A549 (cell line): Measurements from ENCODE around the gene PDIA3. TPM values are rescaled to one million over a fixed set of nuclear protein-coding genes. Genes with fewer than 3 reads are reported as not detected.

Source experiments
- ATAC-seq, 2 experiments: fragments of 200-7000 bp in 1 of 2; fragments of >200 bp in 1 of 2; cut with Nextera tagmentation in 1 of 2; cut with Tn5 transposase in 1 of 2; 3 replicates each; pipeline versions ENCODE4 v1.8.0 to v1.9.1; 2018 to 2020; ENCODE audit warnings: mild to moderate bottlenecking in 1 of 2, moderate library complexity in 1 of 2
- CTCF ChIA-PET: fragments of 300-600 bp; sonication (Branson Sonifier 250); formaldehyde crosslinking; extraction: SDS; loops from one replicate; lab custom pipeline; 2021; ENCODE audit warnings: antibody characterized with exemption, inconsistent platforms; lab: Yijun Ruan, JAX
- POLR2A ChIA-PET: fragments of 350-600 bp; formaldehyde crosslinking; extraction: SDS; loops from one replicate; lab custom pipeline; 2021; ENCODE audit warnings: antibody characterized with exemption, inconsistent platforms; lab: Yijun Ruan, JAX
- DNase-seq, 2 experiments: peaks; one replicate each; pipeline versions ENCODE4 v3.0.0 to v3.0.0-alpha.2; 2011 to 2016; ENCODE audit warnings: low read depth in 1 of 2, low spot score in 1 of 2
- FAIRE-seq: peaks from 2 replicates; lab custom pipeline; 2011; peaks lifted over from hg19 to GRCh38; lab: Jason Lieb, UNC
- H3K27ac ChIP-seq, 2 experiments: fragments of >200 bp; sonication (Bioruptor Twin); formaldehyde crosslinking; 3 replicates each; pipeline ENCODE4 v1.5.1; 2016 to 2017
- H3K4me1 ChIP-seq: fragments of >200 bp; sonication (Bioruptor Twin); formaldehyde crosslinking; 3 replicates; pipeline ENCODE4 v1.6.1; 2016
- H3K4me2 ChIP-seq: fragments of >200 bp; sonication (Bioruptor Twin); formaldehyde crosslinking; 3 replicates; pipeline ENCODE4 v1.6.1; 2016
- H3K4me3 ChIP-seq: fragments of >200 bp; sonication (Bioruptor Twin); formaldehyde crosslinking; 3 replicates; pipeline ENCODE4 v1.5.1; 2016
- H3K9me3 ChIP-seq: fragments of >200 bp; sonication (Bioruptor Twin); formaldehyde crosslinking; 3 replicates; pipeline ENCODE4 v1.6.1; 2016
- CBX2 ChIP-seq: fragments of 200-600 bp; sonication (generic); IDR thresholded peaks from 2 replicates; pipeline ENCODE4 v1.6.1; 2016; ENCODE audit warnings: low read depth, mild to moderate bottlenecking, borderline replicate concordance
- CBX8 ChIP-seq: fragments of 200-600 bp; sonication (generic); IDR thresholded peaks from 2 replicates; pipeline ENCODE4 v1.6.1; 2016
- CHD4 ChIP-seq: fragments of 200-600 bp; sonication (generic); IDR thresholded peaks from 2 replicates; pipeline ENCODE4 v1.6.1; 2016; ENCODE audit warnings: antibody characterized with exemption, mild to moderate bottlenecking, borderline replicate concordance
- EHF ChIP-seq: fragments of 250-450 bp; sonication (Bioruptor Pico); IDR thresholded peaks from 2 replicates; pipeline ENCODE4 v1.5.0; 2020; ENCODE audit warnings: mild to moderate bottlenecking
- FOSL2 ChIP-seq, 2 experiments: fragments of 450-650 bp in 1 of 2; fragments of >200 bp in 1 of 2; sonication (Bioruptor Twin) in 1 of 2; formaldehyde crosslinking; IDR thresholded peaks; 2 replicates each; pipeline versions ENCODE4 v1.5.0 to v1.6.1; 2016 to 2020; ENCODE audit warnings: mild to moderate bottlenecking in 1 of 2, moderate library complexity in 1 of 2
- FOXS1 ChIP-seq: fragments of 250-450 bp; sonication (Bioruptor Pico); IDR thresholded peaks from 2 replicates; pipeline ENCODE4 v1.5.0; 2020; ENCODE audit warnings: mild to moderate bottlenecking, moderate library complexity
- HOXA7 ChIP-seq: fragments of 250-450 bp; sonication (Bioruptor Pico); IDR thresholded peaks from 2 replicates; pipeline ENCODE4 v1.5.0; 2020; ENCODE audit warnings: mild to moderate bottlenecking, moderate library complexity
- JUNB ChIP-seq: fragments of >200 bp; sonication (Bioruptor Twin); formaldehyde crosslinking; IDR thresholded peaks from 2 replicates; pipeline ENCODE4 v1.6.1; 2016
- MAZ ChIP-seq: fragments of 150-350 bp; IDR thresholded peaks from 2 replicates; pipeline ENCODE4 v1.6.1; 2014; ENCODE audit warnings: antibody characterized with exemption, low read depth, low read length, borderline replicate concordance
- NPAS2 ChIP-seq: fragments of 250-450 bp; sonication (Bioruptor Pico); IDR thresholded peaks from 2 replicates; pipeline ENCODE4 v1.8.0; 2022; ENCODE audit warnings: mild to moderate bottlenecking, moderate library complexity, borderline replicate concordance
- NR3C1 ChIP-seq: fragments of >200 bp; sonication (Bioruptor Twin); formaldehyde crosslinking; IDR thresholded peaks from 3 replicates; pipeline ENCODE4 v1.6.1; 2017
- POLR2AphosphoS2 ChIP-seq: conservative IDR thresholded peaks from 2 replicates; pipeline ENCODE4 v1.6.1; 2012; ENCODE audit warnings: low read length, improper control_type of control experiment, inconsistent platforms
- RAD21 ChIP-seq, 2 experiments: fragments of >200 bp in 1 of 2; sonication (Bioruptor Twin) in 1 of 2; formaldehyde crosslinking in 1 of 2; IDR thresholded peaks in 1 of 2; conservative IDR thresholded peaks in 1 of 2; 2 replicates in 1 of 2; 3 replicates in 1 of 2; pipeline ENCODE4 v1.6.1; 2012 to 2018; ENCODE audit warnings: inconsistent platforms in 1 of 2
- RFX5 ChIP-seq: fragments of 450-650 bp; IDR thresholded peaks from 2 replicates; pipeline ENCODE4 v1.7.1; 2014; ENCODE audit warnings: antibody characterized with exemption, mild to moderate bottlenecking, moderate library complexity
- SREBF2 ChIP-seq: fragments of 450-650 bp; IDR thresholded peaks from 2 replicates; pipeline ENCODE4 v1.6.1; 2014; ENCODE audit warnings: mild to moderate bottlenecking, moderate library complexity
- TFCP2L1 ChIP-seq: fragments of 250-450 bp; sonication (Bioruptor Pico); IDR thresholded peaks from 2 replicates; pipeline ENCODE4 v1.5.0; 2021; ENCODE audit warnings: mild to moderate bottlenecking
- TP53 ChIP-seq: fragments of 250-450 bp; sonication (Bioruptor Pico); IDR thresholded peaks from 2 replicates; pipeline ENCODE4 v1.5.0; 2021; ENCODE audit warnings: mild to moderate bottlenecking, moderate library complexity
- WGBS: methylation state at CpG from one replicate; pipeline ENCODE4 v1.1.6; 2017; ENCODE audit errors: missing lambda C conversion rate; 5-methylcytosine and 5-hydroxymethylcytosine counted together
- polyA plus RNA-seq, 4 experiments: library from polyadenylated mRNA; depleted of rRNA in 3 of 4; stranded (reverse); fragments of >200 nt; fragmentation: RNase III in 1 of 4; extraction: RNeasy Plus Mini Kit Qiagen cat#74134 plus additional on column Dnase treatment in 1 of 4; gene quantifications; 2 replicates in 3 of 4; 3 replicates in 1 of 4; pipeline ENCODE4 v1.2.3, GENCODE V29; 2011 to 2017
- TF ChIP-seq, protein P1 (sequence below): fragments of 200-600 bp; sonication (generic); IDR thresholded peaks from 2 replicates; pipeline ENCODE4 v1.6.1; 2016; ENCODE audit warnings: antibody characterized with exemption, mild to moderate bottlenecking, moderate library complexity
- TF ChIP-seq, protein P2 (sequence below): fragments of >200 bp; sonication (Bioruptor Twin); formaldehyde crosslinking; IDR thresholded peaks from 3 replicates; pipeline ENCODE4 v1.6.1; 2016
- TF ChIP-seq, protein P3 (sequence below): fragments of >200 bp; sonication (Bioruptor Twin); formaldehyde crosslinking; IDR thresholded peaks from 3 replicates; pipeline ENCODE4 v1.5.1; 2016

The PDIA3 gene
- polyA plus RNA-seq, 2 of the 4 experiments (the other 2 are of a cell fraction), result 208 to 257 TPM

DNA sequence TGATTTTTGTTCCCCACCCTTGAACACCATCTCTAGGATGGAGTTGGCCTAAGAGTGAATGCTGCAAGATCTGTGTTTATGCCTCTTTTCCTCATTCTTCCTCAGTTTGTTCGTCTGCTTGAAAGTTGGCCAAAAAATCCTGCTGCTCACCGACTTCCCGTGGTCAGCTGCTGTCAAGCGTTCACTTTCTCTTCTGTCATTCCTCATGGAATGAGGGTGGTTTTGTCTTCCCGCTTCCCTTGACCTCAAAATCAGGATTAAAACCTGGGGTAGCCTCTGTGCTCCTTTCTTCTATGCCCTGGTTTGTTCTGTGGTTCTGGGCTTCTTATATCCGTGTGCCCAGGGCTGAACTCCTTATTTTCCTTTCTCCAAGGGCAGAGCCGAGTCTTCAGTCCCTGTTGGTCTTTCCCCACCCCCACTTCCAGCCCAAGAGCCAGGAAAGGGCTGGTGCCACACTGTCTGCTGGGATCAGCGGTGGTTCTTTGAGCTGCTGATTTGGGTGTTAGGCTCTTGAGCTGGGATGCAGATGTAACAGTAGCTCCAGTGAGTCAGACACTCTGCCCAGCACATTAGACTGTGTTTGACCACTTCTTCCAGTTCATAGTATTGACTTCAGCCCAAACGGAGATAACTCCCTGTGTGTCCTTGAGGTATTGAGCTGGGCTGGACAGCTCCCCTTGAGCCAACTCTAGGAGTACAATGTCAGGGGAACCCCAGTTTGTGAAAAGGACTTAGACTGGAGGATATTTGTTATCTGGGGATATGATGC, 48.2 kb downstream of the PDIA3 start:
- Histone ChIP-seq H3K9me3 (no peaks in the 10 kb centered on the region), H3K4me2 (peak overlapping the region; percentile 88; the same call in 1 of the 3 replicates), H3K4me1 (peaks cover 28% of the 10 kb centered on the region; the same call in 2 of the 3 replicates), H3K4me3 (no peak overlapping the region), H3K27ac (no peak overlapping the region)
- DNase-seq, result no peak
- no peak for ATAC-seq
- ChIA-PET CTCF (interaction anchor here (0.7 to 3.3 kb wide), 4 partner anchors 10 to 39 kb away, joined by 3 to 11 read pairs (median 4); partner anchors contain the start of gene ELL3), POLR2A (interaction anchor here (0.6 to 0.9 kb wide), 2 partner anchors 28 to 30 kb away, joined by 3 to 6 read pairs; partner anchors contain the start of gene MFAP1)
- TF ChIP-seq, protein P1, sequence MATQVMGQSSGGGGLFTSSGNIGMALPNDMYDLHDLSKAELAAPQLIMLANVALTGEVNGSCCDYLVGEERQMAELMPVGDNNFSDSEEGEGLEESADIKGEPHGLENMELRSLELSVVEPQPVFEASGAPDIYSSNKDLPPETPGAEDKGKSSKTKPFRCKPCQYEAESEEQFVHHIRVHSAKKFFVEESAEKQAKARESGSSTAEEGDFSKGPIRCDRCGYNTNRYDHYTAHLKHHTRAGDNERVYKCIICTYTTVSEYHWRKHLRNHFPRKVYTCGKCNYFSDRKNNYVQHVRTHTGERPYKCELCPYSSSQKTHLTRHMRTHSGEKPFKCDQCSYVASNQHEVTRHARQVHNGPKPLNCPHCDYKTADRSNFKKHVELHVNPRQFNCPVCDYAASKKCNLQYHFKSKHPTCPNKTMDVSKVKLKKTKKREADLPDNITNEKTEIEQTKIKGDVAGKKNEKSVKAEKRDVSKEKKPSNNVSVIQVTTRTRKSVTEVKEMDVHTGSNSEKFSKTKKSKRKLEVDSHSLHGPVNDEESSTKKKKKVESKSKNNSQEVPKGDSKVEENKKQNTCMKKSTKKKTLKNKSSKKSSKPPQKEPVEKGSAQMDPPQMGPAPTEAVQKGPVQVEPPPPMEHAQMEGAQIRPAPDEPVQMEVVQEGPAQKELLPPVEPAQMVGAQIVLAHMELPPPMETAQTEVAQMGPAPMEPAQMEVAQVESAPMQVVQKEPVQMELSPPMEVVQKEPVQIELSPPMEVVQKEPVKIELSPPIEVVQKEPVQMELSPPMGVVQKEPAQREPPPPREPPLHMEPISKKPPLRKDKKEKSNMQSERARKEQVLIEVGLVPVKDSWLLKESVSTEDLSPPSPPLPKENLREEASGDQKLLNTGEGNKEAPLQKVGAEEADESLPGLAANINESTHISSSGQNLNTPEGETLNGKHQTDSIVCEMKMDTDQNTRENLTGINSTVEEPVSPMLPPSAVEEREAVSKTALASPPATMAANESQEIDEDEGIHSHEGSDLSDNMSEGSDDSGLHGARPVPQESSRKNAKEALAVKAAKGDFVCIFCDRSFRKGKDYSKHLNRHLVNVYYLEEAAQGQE, result peak; percentile 32; the same call in 1 of the 2 replicates
- TF ChIP-seq CBX2, result no peak
- FAIRE-seq, result no peak
- WGBS, result 93% methylated on average over 9 of the region's 9 CpGs

GRCh38 chr15:43795197-43795596, 49.0 kb downstream of the PDIA3 start:
- CTCF ChIA-PET, result interaction anchor here (0.7 to 3.3 kb wide), 4 partner anchors 11 to 40 kb away, joined by 3 to 11 read pairs (median 4); partner anchors contain the start of gene ELL3
- Histone ChIP-seq H3K4me3 (no peak overlapping the region), H3K4me2 (no peak overlapping the region), H3K27ac (no peak overlapping the region), H3K9me3 (no peaks in the 10 kb centered on the region), H3K4me1 (peaks cover 31% of the 10 kb centered on the region; the same call in 2 of the 3 replicates)
- DNase-seq, result no peak
- TF ChIP-seq SREBF2 (no peak), FOSL2 (IDR thresholded peaks at IDR 0.05) (no peak), FOSL2 (CRISPR knock-in tag; IDR thresholded peaks at IDR 0.05) (no peak), CHD4 (no peak), FOXS1 (no peak), CBX8 (no peak), NR3C1 (no peak)
- TF ChIP-seq, protein P2, sequence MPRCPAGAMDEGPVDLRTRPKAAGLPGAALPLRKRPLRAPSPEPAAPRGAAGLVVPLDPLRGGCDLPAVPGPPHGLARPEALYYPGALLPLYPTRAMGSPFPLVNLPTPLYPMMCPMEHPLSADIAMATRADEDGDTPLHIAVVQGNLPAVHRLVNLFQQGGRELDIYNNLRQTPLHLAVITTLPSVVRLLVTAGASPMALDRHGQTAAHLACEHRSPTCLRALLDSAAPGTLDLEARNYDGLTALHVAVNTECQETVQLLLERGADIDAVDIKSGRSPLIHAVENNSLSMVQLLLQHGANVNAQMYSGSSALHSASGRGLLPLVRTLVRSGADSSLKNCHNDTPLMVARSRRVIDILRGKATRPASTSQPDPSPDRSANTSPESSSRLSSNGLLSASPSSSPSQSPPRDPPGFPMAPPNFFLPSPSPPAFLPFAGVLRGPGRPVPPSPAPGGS, result no peak
- ATAC-seq, result no peak
- 96% methylated on average over 2 of the region's 2 CpGs for WGBS
- POLR2A ChIA-PET, result interaction anchor here (0.6 to 0.9 kb wide), 2 partner anchors 27 to 30 kb away, joined by 3 to 6 read pairs; partner anchors contain the start of gene MFAP1
- no peak for FAIRE-seq

GRCh38 chr15:43795997-43796396, 49.8 kb downstream of the PDIA3 start:
- Histone ChIP-seq H3K4me2 (no peak overlapping the region), H3K27ac (no peak overlapping the region), H3K9me3 (no peaks in the 10 kb centered on the region), H3K4me3 (no peak overlapping the region), H3K4me1 (peaks cover 32% of the 10 kb centered on the region; the same call in 2 of the 3 replicates)
- no peak for ATAC-seq
- ChIA-PET POLR2A (interaction anchor here (0.6 to 2.3 kb wide), 2 partner anchors 29 to 226 kb away, joined by 4 to 5 read pairs; partner anchors contain the start of gene MFAP1), CTCF (interaction anchor here (3.3 kb wide), 1 partner anchor 19 kb away, joined by 11 read pairs; the partner anchor contains the start of gene ELL3)
- no peak for DNase-seq
- FAIRE-seq, result no peak
- TF ChIP-seq EHF (CRISPR knock-in tag), result no peak
- TF ChIP-seq RFX5, result no peak
- no peak for TF ChIP-seq JUNB
- TF ChIP-seq CBX8, result no peak
- TF ChIP-seq RAD21 (conservative IDR thresholded peaks at IDR 0.05 in 1 of 2, IDR thresholded peaks at IDR 0.05 in 1 of 2), result no peak
- TF ChIP-seq MAZ, result no peak
- no peak for TF ChIP-seq CBX2
- TF ChIP-seq FOSL2 (IDR thresholded peaks at IDR 0.05), result no peak
- no peak for TF ChIP-seq FOSL2 (CRISPR knock-in tag; IDR thresholded peaks at IDR 0.05)
- TF ChIP-seq HOXA7 (CRISPR knock-in tag), result no peak
- TF ChIP-seq TP53 (CRISPR knock-in tag), result no peak
- no peak for TF ChIP-seq POLR2AphosphoS2
- TF ChIP-seq, protein P3, sequence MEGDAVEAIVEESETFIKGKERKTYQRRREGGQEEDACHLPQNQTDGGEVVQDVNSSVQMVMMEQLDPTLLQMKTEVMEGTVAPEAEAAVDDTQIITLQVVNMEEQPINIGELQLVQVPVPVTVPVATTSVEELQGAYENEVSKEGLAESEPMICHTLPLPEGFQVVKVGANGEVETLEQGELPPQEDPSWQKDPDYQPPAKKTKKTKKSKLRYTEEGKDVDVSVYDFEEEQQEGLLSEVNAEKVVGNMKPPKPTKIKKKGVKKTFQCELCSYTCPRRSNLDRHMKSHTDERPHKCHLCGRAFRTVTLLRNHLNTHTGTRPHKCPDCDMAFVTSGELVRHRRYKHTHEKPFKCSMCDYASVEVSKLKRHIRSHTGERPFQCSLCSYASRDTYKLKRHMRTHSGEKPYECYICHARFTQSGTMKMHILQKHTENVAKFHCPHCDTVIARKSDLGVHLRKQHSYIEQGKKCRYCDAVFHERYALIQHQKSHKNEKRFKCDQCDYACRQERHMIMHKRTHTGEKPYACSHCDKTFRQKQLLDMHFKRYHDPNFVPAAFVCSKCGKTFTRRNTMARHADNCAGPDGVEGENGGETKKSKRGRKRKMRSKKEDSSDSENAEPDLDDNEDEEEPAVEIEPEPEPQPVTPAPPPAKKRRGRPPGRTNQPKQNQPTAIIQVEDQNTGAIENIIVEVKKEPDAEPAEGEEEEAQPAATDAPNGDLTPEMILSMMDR, result no peak
- TF ChIP-seq, protein P1, result no peak
- TF ChIP-seq NPAS2 (CRISPR knock-in tag), result no peak
- no peak for TF ChIP-seq TFCP2L1 (CRISPR knock-in tag)
